Adrenal gland (tissue), 12 donors: ENCODE measurements around the gene RPL13. TPM values are rescaled to one million over a fixed set of nuclear protein-coding genes. Genes with fewer than 3 reads are reported as not detected.

ENCODE experiments used
- DNase-seq, 7 donors: peaks; one replicate each; pipeline ENCODE4 v3.0.0-alpha.2; 2019 to 2020
- H3K27ac ChIP-seq, 5 donors: fragments of 200-600 bp; sonication (generic) in 4 of 5; 1 replicate in 3 of 5; 2 replicates in 2 of 5; pipeline versions ENCODE4 v1.5.1 to v1.8.0; 2016 to 2020; ENCODE audit warnings: mild to moderate bottlenecking in 1 of 5
- H3K27me3 ChIP-seq: fragments of 200-600 bp; 2 replicates; pipeline ENCODE4 v1.8.0; 2021
- H3K36me3 ChIP-seq, 2 donors: fragments of 200-600 bp; replicated peaks in 1 of 2; 1 replicate in 1 of 2; 2 replicates in 1 of 2; pipeline versions ENCODE4 v1.5.1 to v1.8.0; 2018 to 2022
- H3K4me1 ChIP-seq, 2 donors: fragments of 200-600 bp; replicated peaks in 1 of 2; 1 replicate in 1 of 2; 2 replicates in 1 of 2; pipeline versions ENCODE4 v1.5.1 to v1.8.0; 2018 to 2021
- H3K4me3 ChIP-seq, 4 donors: fragments of 200-600 bp; sonication (generic) in 3 of 4; one replicate each; pipeline ENCODE4 v1.5.1; 2016 to 2018
- H3K9me3 ChIP-seq, 3 donors: fragments of 200-600 bp; sonication (generic) in 1 of 3; replicated peaks in 1 of 3; 1 replicate in 2 of 3; 2 replicates in 1 of 3; pipeline versions ENCODE4 v1.5.1 to v1.8.0; 2016 to 2021
- POLR2A ChIP-seq, 2 donors: fragments of 450-650 bp; IDR thresholded peaks; one replicate each; pipeline ENCODE4 v1.6.1; 2017; ENCODE audit warnings: antibody characterized with exemption in 2 of 2, mild to moderate bottlenecking in 2 of 2, moderate library complexity in 1 of 2
- WGBS, 4 donors: extraction: QIAGEN DNeasy Blood & Tissue Kit in 2 of 4; methylation state at CpG; one replicate each; pipeline versions ENCODE4 v1.1.5 to v1.1.7; 2013 to 2017; 5-methylcytosine and 5-hydroxymethylcytosine counted together
- intact Hi-C, 2 donors: fragments of 100-400 bp; cut with DNase I; formaldehyde crosslinking; loops; one replicate each; pipeline versions ENCODE4 v1.14.1 to v1.15.0; 2022 to 2023
- polyA plus RNA-seq, 3 donors: library from polyadenylated mRNA; stranded (reverse); fragments of 200-250 nt in 2 of 3; fragments of 350-450 nt in 1 of 3; fragmentation: Illumina TruSeq in 1 of 3; extraction: RNeasy Lipid Tissue Mini Kit (QIAGEN cat#74804) in 1 of 3; gene quantifications; one replicate each; pipeline ENCODE4 v1.2.3, GENCODE V29; 2013 to 2014
- total RNA-seq, 9 donors: library from RNA; depleted of rRNA in 4 of 9; stranded (reverse); fragments of >200 nt in 4 of 9; fragments of 120-200 nt in 1 of 9; fragmentation: NEBNext Ultra II Directional in 1 of 9; extraction: Animal tissue kit (Norgen Biotek cat#: 25700) in 1 of 9; gene quantifications; one replicate each; pipeline versions ENCODE4 v1.1.0 to v1.2.4, GENCODE V29; 2013 to 2023
- TF ChIP-seq, protein P1 (sequence below), 6 experiments: fragments of 450-650 bp in 4 of 6; fragments of 200-600 bp in 2 of 6; sonication (generic) in 1 of 6; IDR thresholded peaks; 1 replicate in 5 of 6; 2 replicates in 1 of 6; pipeline versions ENCODE4 v1.5.1 to v1.8.0; 2016 to 2021; ENCODE audit warnings: antibody characterized with exemption in 6 of 6, mild to moderate bottlenecking in 2 of 6, moderate library complexity in 1 of 6
- donor health status: healthy with polysubstance abuse.
- donor health status: Bipolar disorder and iron deficiency.
- donor health status: DM: yes; HTN: yes; CAD: no.
- donor health status: DM: no; HTN: no; CAD: no.
- donor health status: DM: no; HTN: no; CAD: no.
- donor health status: DM: yes; HTN: yes; CAD: no.

The RPL13 gene
- total and polyA plus RNA-seq, 12 donors = 893 to 12,881 (median 3,471) TPM

DNA sequence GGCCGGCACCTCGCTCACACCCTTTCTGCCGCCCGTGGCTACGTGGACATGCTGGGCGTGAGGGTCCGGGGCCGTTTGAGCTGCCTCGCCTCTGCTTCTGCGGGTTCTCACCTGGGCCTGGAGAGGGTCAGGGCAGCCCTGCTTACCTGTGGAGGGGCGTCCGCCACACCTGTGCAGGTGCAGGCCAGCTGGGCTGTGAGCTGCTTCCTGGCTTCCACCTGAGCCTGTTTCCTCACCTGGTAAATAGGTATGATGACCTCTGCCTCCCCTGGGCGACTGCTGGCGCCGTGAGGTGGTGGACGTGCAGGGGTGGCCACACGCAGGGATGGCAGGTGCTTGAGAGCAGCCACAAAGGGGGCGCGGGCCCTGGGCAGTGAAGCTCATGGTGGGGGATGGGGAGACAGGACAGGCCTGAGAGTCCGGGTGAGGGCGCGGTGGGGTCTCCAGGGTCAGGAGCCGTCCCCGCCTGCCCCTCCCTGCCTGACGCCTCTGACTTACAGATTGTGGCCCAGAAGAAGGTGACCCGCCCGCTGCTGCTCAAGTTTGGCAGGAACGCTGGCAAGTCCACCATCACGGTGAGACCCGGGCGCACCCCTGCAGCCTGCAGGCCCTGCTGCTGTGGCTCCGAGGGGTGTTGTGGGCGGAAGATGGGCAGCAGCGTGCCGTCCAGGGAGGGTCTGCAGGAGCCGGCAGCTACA lies 22.9 kb downstream of the RPL13 start:
- no peaks in the 10 kb centered on the region for H3K9me3 ChIP-seq
- 85 to 87% (median 86%) methylated on average over 9 to 36 of the region's 36 CpGs for WGBS, 4 donors
- H3K4me1 ChIP-seq = no peaks in the 10 kb centered on the region
- intact Hi-C loops = no loop called here
- H3K36me3 ChIP-seq = no peaks in the 10 kb centered on the region
- no peak for DNase-seq
- no peak overlapping the region for H3K27ac ChIP-seq
- TF ChIP-seq, protein P1, sequence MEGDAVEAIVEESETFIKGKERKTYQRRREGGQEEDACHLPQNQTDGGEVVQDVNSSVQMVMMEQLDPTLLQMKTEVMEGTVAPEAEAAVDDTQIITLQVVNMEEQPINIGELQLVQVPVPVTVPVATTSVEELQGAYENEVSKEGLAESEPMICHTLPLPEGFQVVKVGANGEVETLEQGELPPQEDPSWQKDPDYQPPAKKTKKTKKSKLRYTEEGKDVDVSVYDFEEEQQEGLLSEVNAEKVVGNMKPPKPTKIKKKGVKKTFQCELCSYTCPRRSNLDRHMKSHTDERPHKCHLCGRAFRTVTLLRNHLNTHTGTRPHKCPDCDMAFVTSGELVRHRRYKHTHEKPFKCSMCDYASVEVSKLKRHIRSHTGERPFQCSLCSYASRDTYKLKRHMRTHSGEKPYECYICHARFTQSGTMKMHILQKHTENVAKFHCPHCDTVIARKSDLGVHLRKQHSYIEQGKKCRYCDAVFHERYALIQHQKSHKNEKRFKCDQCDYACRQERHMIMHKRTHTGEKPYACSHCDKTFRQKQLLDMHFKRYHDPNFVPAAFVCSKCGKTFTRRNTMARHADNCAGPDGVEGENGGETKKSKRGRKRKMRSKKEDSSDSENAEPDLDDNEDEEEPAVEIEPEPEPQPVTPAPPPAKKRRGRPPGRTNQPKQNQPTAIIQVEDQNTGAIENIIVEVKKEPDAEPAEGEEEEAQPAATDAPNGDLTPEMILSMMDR (IDR thresholded peaks at IDR 0.05) = no peak
- no peak for TF ChIP-seq POLR2A (IDR thresholded peaks at IDR 0.05)
- no peak overlapping the region for H3K4me3 ChIP-seq
- H3K27me3 ChIP-seq = no peaks in the 10 kb centered on the region

DNA sequence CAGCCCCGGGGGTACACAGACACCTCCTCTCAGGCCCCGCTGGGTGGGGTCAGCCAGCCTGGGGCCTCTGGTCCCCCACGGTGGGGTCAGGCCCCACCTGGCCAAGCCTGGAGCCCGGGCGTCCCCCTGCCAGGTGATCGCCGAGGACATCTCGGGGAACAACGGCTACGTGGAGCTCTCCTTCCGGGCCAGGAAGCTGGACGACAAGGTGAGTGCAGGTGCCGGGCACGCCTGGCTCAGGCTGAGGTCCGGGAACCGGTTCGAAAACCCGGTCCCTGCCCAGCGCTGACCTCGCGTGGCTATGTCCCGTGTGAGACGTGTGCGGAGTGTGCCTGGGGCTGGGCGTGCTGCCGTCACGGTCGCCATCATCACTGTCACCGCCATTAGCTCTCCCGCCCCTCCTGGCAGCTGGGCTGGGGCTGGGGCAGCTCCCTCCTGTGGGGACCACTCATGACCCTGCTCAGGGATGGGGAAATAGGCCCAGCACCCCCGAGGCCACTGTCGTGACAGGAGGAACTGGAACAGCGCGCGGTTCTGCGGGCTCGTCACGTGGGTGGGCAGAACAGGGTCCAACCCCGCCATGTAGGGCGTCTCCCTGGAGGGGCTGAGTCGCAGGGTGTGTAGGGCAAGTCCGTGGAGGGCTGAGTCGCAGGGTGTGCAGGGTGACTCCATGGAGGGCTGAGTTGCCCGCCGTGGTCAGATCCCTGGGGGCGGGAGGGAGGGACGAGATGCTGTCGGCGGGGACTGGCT lies 23.6 kb downstream of the RPL13 start:
- no peak overlapping the region for H3K4me3 ChIP-seq

GRCh38 chr16:89584768-89585549 lies 24.5 kb downstream of the RPL13 start:
- TF ChIP-seq, protein P1 (IDR thresholded peaks at IDR 0.05) = no peak
- TF ChIP-seq POLR2A (IDR thresholded peaks at IDR 0.05) = no peak
- no peak overlapping the region for H3K4me3 ChIP-seq
- no peaks in the 10 kb centered on the region for H3K4me1 ChIP-seq
- WGBS, 4 donors = 67 to 79% (median 73%) methylated on average over 17 to 25 of the region's 25 CpGs
- no peaks in the 10 kb centered on the region for H3K27me3 ChIP-seq
- H3K36me3 ChIP-seq = no peaks in the 10 kb centered on the region
- intact Hi-C loops = no loop called here
- no peak overlapping the region for H3K27ac ChIP-seq
- DNase-seq = no peak
- H3K9me3 ChIP-seq = no peaks in the 10 kb centered on the region

More for the DNA sequence above, 23.6 kb downstream of the RPL13 start:
- Histone ChIP-seq H3K27me3 (no peaks in the 10 kb centered on the region), H3K27ac (no peak overlapping the region), H3K9me3 (no peaks in the 10 kb centered on the region), H3K36me3 (no peaks in the 10 kb centered on the region), H3K4me1 (no peaks in the 10 kb centered on the region)
- intact Hi-C loops = no loop called here
- DNase-seq = no peak
- 90 to 96% (median 91%) methylated on average over 8 to 49 of the region's 49 CpGs for WGBS, 4 donors
- TF ChIP-seq, protein P1 (IDR thresholded peaks at IDR 0.05) = no peak
- no peak for TF ChIP-seq POLR2A (IDR thresholded peaks at IDR 0.05)

DNA sequence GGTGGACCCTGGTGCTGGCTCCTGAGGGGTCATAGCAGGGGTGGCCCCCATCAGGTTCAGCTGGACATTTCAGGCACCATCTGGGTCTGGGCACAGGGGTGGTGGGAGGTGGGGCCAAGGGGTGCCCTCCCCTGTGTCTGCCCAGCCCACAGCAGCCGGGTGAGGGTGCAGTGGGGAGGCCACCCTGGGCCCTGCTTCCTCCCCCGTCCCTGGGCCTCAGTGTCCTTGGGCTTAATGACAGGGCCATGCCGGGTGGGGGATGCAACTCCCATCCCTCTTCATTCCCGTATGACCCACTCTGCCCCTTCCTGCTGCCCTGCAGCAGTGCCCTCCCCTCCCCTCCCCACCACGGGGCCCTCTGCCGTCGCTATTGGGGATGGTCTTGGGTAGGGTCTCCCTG lies 25.7 kb downstream of the RPL13 start:
- intact Hi-C loops = no loop called here
- Histone ChIP-seq H3K4me3 (no peak overlapping the region), H3K36me3 (no peaks in the 10 kb centered on the region), H3K4me1 (no peaks in the 10 kb centered on the region), H3K27ac (no peak overlapping the region), H3K27me3 (no peaks in the 10 kb centered on the region), H3K9me3 (no peaks in the 10 kb centered on the region)
- WGBS, 4 donors = 30 to 48% (median 33%) methylated on average over 4 to 7 of the region's 7 CpGs
- DNase-seq = no peak
- TF ChIP-seq, protein P1 (IDR thresholded peaks at IDR 0.05) = no peak
- TF ChIP-seq POLR2A (IDR thresholded peaks at IDR 0.05) = no peak
